ENCODE data around the gene LCE6A. TPM values are rescaled to one million over a fixed set of nuclear protein-coding genes. Genes with fewer than 3 reads are reported as not detected.

Gene LCE6A
- total RNA-seq, 1 donor = not detected

- DNase-seq (ENCODE audit: low read depth in 2 of 3, low spot score in 2 of 3) = no peak
Observed at GRCh38 chr1:152871731-152872126, 29.1 kb downstream of the LCE6A start.

DNA sequence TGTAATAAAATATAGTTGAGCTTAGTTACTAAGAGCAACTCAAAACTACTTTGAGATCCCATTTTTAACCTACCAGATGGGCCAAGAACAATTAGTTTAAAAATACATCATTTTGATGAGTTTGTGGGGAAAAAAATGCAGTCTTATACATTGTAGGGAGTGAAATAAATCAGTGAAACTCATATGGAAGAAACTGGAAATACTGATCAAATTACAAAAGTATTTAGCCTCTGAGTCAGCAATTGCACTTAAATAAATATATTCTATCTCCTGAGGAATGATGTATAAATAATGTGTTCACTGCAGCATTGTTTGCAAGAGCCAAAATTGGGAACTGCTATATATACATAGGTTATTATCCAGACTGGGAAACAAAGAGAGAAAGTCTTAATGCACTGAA, 30.8 kb downstream of the LCE6A start:
- DNase-seq (ENCODE audit: low read depth in 2 of 3, low spot score in 2 of 3) = no peak

GRCh38 chr1:152876827-152877226, 34.2 kb downstream of the LCE6A start:
- no peak for DNase-seq (ENCODE audit: low read depth in 2 of 3, low spot score in 2 of 3)

DNA sequence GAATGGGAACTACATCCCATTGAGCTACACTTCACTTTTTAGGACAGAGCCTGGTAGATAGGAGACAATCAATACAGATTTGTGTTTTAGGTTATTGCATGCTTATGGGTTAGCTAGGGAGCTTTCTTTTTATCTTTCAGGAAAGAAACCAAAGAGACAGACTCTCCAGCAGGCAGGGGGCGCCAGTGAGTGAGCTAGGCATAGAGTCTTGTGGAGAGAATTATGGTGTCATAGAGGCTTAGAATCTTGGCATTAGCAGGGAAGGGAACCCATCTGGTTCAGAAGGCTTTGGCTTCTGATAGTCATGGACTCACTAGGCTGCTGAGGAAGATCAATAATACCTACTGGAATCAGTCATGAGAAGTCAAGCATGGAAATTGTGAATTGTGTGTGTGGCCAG, 35.4 kb downstream of the LCE6A start, which contains the start of gene SMCP:
TSS of gene SMCP (plus strand) at position 281 of the 400 bp plus-strand sequence. CDS start 6,101 bp downstream, outside the sequence.
- no peak for DNase-seq (ENCODE audit: low read depth in 2 of 3, low spot score in 2 of 3)

GRCh38 chr1:152879559-152880198, 37.0 kb downstream of the LCE6A start:
- DNase-seq (ENCODE audit: low read depth in 2 of 3, low spot score in 2 of 3) = no peak

- DNase-seq (ENCODE audit: low read depth in 2 of 3, low spot score in 2 of 3) = no peak
Observed at GRCh38 chr1:152880316-152880715, 37.7 kb downstream of the LCE6A start.

GRCh38 chr1:152880907-152881306, 38.3 kb downstream of the LCE6A start:
- no peak for DNase-seq (ENCODE audit: low read depth in 2 of 3, low spot score in 2 of 3)

GRCh38 chr1:152884085-152884484, 41.4 kb downstream of the LCE6A start:
- DNase-seq (ENCODE audit: low read depth in 2 of 3, low spot score in 2 of 3) = no peak

- DNase-seq (ENCODE audit: low read depth in 2 of 3, low spot score in 2 of 3) = no peak
Observed at GRCh38 chr1:152884506-152884905, 41.9 kb downstream of the LCE6A start.

- DNase-seq (ENCODE audit: low read depth in 2 of 3, low spot score in 2 of 3) = no peak
Observed at GRCh38 chr1:152884966-152885624, 42.4 kb downstream of the LCE6A start.

DNA sequence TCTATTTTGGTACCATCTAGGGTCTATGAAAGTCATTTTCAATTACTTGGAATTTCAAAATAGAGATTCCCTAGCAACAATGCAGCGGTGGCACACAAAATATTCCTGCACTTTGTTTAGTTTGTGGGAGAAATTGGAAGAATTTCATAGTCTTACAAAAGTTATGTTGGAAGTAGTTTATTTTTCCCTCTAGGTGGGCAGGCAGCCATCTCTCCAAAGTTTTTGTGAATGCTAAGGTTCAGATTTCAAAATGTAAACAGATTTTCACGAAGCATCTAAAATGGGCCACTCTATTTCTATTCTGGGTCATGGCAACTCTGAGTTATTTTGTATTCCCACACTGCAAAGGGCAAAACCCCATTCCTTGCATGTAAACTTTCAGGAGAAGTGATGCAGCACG, 43.4 kb downstream of the LCE6A start:
- DNase-seq (ENCODE audit: low read depth in 2 of 3, low spot score in 2 of 3) = no peak

DNA sequence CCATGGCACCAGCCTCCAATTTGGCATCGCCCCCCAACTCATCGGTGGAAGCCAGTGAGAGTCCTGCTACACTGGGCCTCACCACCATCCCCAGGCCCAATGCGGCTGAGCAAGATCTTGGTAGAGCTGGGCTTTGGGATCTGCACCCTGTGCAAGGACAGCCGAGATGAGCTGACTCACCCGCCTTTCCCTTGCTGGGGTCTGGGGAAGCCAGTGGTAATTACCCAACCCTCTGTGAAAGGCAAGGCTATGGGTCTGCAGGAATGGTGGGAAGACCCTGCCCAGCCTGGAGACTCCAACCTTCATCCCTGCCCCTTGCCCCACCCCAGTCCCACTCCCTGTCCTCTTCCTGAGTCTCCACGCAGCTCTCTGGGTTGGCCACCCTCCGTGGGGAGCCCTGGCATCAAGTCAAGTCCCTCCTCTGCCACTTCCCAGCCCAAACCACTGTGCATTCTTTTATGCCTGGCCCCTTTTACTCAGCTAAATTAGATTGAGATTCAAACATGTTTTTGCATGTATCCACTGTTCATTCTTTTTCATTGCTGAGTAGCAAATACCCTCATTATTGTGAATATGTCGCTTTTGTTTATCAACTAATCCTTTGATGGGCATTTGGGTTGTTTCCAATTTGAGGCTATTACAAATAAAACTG, 44.2 kb downstream of the LCE6A start:
- DNase-seq (ENCODE audit: low read depth in 2 of 3, low spot score in 2 of 3) = no peak

DNA sequence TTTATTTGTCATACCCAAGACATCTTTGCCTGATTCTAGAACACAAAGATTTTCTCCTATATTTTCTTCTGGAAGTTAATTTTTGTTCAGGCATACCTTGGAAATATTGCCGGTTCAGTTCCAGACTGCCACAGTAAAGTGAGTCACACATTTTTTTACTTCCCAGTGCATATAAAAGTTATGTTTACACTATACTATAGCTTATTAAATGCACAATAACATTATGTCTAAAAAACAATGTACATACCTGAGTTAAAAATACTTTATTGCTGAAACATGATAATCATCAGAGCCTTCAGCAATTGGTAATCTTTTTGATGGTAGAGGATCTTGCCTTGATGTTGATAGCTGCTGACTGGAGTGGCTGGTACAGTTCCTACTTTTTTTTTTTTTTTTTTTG, 45.5 kb downstream of the LCE6A start:
- no peak for DNase-seq (ENCODE audit: low read depth in 2 of 3, low spot score in 2 of 3)

Other genes starting within 250 kb of the LCE6A start
- gene LCE3C, start 242.6 kb upstream of the LCE6A start, total RNA-seq = not detected
- gene LCE3B, start 229.0 kb upstream of the LCE6A start, total RNA-seq = not detected
- gene LCE3A, start 219.8 kb upstream of the LCE6A start, total RNA-seq = not detected
- not detected for gene LCE2D, start 179.5 kb upstream of the LCE6A start, total RNA-seq
- gene LCE2C, start 167.6 kb upstream of the LCE6A start, total RNA-seq = not detected
- not detected for gene LCE2B, start 156.7 kb upstream of the LCE6A start, total RNA-seq
- gene LCE2A, start 144.5 kb upstream of the LCE6A start, total RNA-seq = not detected
- gene LCE4A, start 134.7 kb upstream of the LCE6A start, total RNA-seq = not detected
- not detected for gene KPRP, start 84.8 kb upstream of the LCE6A start, total RNA-seq
- gene LCE1F, start 67.7 kb upstream of the LCE6A start, total RNA-seq = not detected
- gene LCE1E, start 56.6 kb upstream of the LCE6A start, total RNA-seq = not detected
- not detected for gene LCE1D, start 46.1 kb upstream of the LCE6A start, total RNA-seq
- gene LCE1C, start 36.2 kb upstream of the LCE6A start, total RNA-seq = not detected
- not detected for gene LCE1B, start 30.9 kb upstream of the LCE6A start, total RNA-seq
- gene LCE1A, start 15.4 kb upstream of the LCE6A start, total RNA-seq = not detected
- gene LCE7A, start 17.1 kb downstream of the LCE6A start, total RNA-seq = not detected
- gene SMCP, start 35.5 kb downstream of the LCE6A start, total RNA-seq = not detected
- not detected for gene IVL, start 65.7 kb downstream of the LCE6A start, total RNA-seq
- gene SPRR5, start 104.3 kb downstream of the LCE6A start, total RNA-seq = not detected
- gene SPRR4, start 127.8 kb downstream of the LCE6A start, total RNA-seq = not detected
- gene SPRR1A, start 141.2 kb downstream of the LCE6A start, total RNA-seq = not detected
- not detected for gene SPRR3, start 158.9 kb downstream of the LCE6A start, total RNA-seq
- gene SPRR1B, start 188.3 kb downstream of the LCE6A start, total RNA-seq = not detected
- not detected for gene SPRR2D, start 198.3 kb downstream of the LCE6A start, total RNA-seq
- not detected for gene SPRR2A, start 214.7 kb downstream of the LCE6A start, total RNA-seq
- not detected for gene SPRR2B, start 228.8 kb downstream of the LCE6A start, total RNA-seq